K562 (cell line): ENCODE measurements around the gene PHF11. TPM values are rescaled to one million over a fixed set of nuclear protein-coding genes. Genes with fewer than 3 reads are reported as not detected.

Experiments used
- ATAC-seq: fragments of 200-7000 bp; cut with Tn5 transposase; 3 replicates; pipeline ENCODE4 v1.9.1; 2020; ENCODE audit warnings: moderate library complexity
- BruUV-seq: library from RNA; stranded (reverse); fragments of 400-500 nt; replicated peaks from 2 replicates; lab custom pipeline; 2021; lab: Mats Ljungman, UMichigan
- CTCF ChIA-PET: fragments of 300-600 bp; formaldehyde crosslinking; extraction: SDS; loops from one replicate; lab custom pipeline; 2021; ENCODE audit warnings: low intra/inter-chr PET ratio; lab: Yijun Ruan, JAX
- POLR2A ChIA-PET: fragments of 300-600, 350-650 bp; sonication (Branson Sonifier 250); formaldehyde crosslinking; extraction: SDS; loops from one replicate; lab custom pipeline; 2021; ENCODE audit warnings: antibody characterized with exemption, inconsistent platforms; lab: Yijun Ruan, JAX
- DNase-seq, 4 experiments: peaks; one replicate each; pipeline versions ENCODE4 v3.0.0 to v3.0.0-alpha.2; 2011 to 2018; ENCODE audit warnings: low spot score in 3 of 4, mixed read lengths in 3 of 4; ENCODE audit errors: extremely low read depth in 1 of 4
- FAIRE-seq: peaks from 2 replicates; lab custom pipeline; 2011; peaks lifted over from hg19 to GRCh38; lab: Jason Lieb, UNC
- H2AFZ ChIP-seq: 2 replicates; pipeline ENCODE4 v1.6.0; 2011; ENCODE audit warnings: low read depth, low read length, control low read depth, inconsistent platforms
- H3K27ac ChIP-seq: fragments of 200-600 bp; 3 replicates; pipeline ENCODE4 v1.8.0; 2011; ENCODE audit warnings: low read depth, mild to moderate bottlenecking, control low read depth, inconsistent platforms, low read length, moderate library complexity, mixed read lengths; ENCODE audit errors: extremely low read depth
- H3K27me3 ChIP-seq, 2 experiments: fragments of 300-600 bp in 1 of 2; 2 replicates in 1 of 2; 3 replicates in 1 of 2; pipeline versions ENCODE4 v1.6.0 to v1.8.0; 2011; ENCODE audit warnings: inconsistent platforms in 2 of 2, low read length in 2 of 2, mild to moderate bottlenecking in 1 of 2, mixed read lengths in 1 of 2, moderate library complexity in 1 of 2; ENCODE audit not compliant: control insufficient read depth in 2 of 2, insufficient read depth in 2 of 2
- H3K36me3 ChIP-seq: fragments of 300-600 bp; 3 replicates; pipeline ENCODE4 v1.8.0; 2011; ENCODE audit warnings: mild to moderate bottlenecking, low read length, inconsistent platforms; ENCODE audit not compliant: control insufficient read depth, insufficient read depth
- H3K4me1 ChIP-seq, 2 experiments: fragments of 200-600 bp in 1 of 2; replicated peaks in 1 of 2; 2 replicates in 1 of 2; 3 replicates in 1 of 2; pipeline versions ENCODE4 v1.5.1 to v1.8.0; 2011; ENCODE audit warnings: inconsistent platforms in 2 of 2, low read length in 2 of 2, mild to moderate bottlenecking in 1 of 2, mixed read lengths in 1 of 2, moderate library complexity in 1 of 2; ENCODE audit not compliant: control insufficient read depth in 2 of 2, insufficient read depth in 2 of 2
- H3K4me2 ChIP-seq: 2 replicates; pipeline ENCODE4 v1.6.1; 2011; ENCODE audit warnings: low read length, control low read depth, inconsistent platforms, mixed read lengths; ENCODE audit not compliant: insufficient read depth
- H3K4me3 ChIP-seq: fragments of 200-600 bp; sonication (generic), shearing (Covaris generic); 2 replicates; pipeline ENCODE4 v1.5.1; 2016; ENCODE audit warnings: control low read depth, inconsistent platforms
- H3K79me2 ChIP-seq: fragments of 200-600 bp; 3 replicates; pipeline ENCODE4 v1.8.0; 2011; ENCODE audit warnings: low read length, inconsistent platforms; ENCODE audit not compliant: control insufficient read depth, insufficient read depth
- H3K9ac ChIP-seq, 2 experiments: 2 replicates each; pipeline versions ENCODE4 v1.6.0 to v1.6.1; 2011; ENCODE audit warnings: low read depth in 2 of 2, low read length in 2 of 2, control low read depth in 1 of 2, inconsistent platforms in 1 of 2, mild to moderate bottlenecking in 1 of 2, mixed read lengths in 1 of 2; ENCODE audit not compliant: insufficient read depth in 1 of 2
- H3K9me1 ChIP-seq: one replicate; pipeline ENCODE4 v1.6.0; 2011; ENCODE audit warnings: inconsistent platforms, mild to moderate bottlenecking, low read length, moderate library complexity; ENCODE audit not compliant: control insufficient read depth, insufficient read depth
- H3K9me3 ChIP-seq: replicated peaks from 2 replicates; pipeline ENCODE4 v1.5.1; 2011; ENCODE audit warnings: low read depth, low read length, inconsistent platforms; ENCODE audit not compliant: control insufficient read depth, insufficient read depth
- H4K20me1 ChIP-seq: replicated peaks from 2 replicates; pipeline ENCODE4 v1.6.1; 2011; ENCODE audit warnings: low read length, inconsistent platforms, mixed read lengths; ENCODE audit not compliant: control insufficient read depth, insufficient read depth
- CAMTA2 ChIP-seq: fragments of 250-450 bp; sonication (Bioruptor Pico); conservative IDR thresholded peaks from 2 replicates; pipeline ENCODE4 v1.5.1; 2022
- CEBPZ ChIP-seq: fragments of 150-350 bp; IDR thresholded peaks from 2 replicates; pipeline ENCODE4 v1.6.1; 2014; ENCODE audit warnings: low read depth, mild to moderate bottlenecking, low read length, borderline replicate concordance
- GATAD2A ChIP-seq: fragments of 450-650 bp; IDR thresholded peaks from 2 replicates; pipeline ENCODE4 v1.6.1; 2017
- HCFC1 ChIP-seq: IDR thresholded peaks from 2 replicates; pipeline ENCODE4 v1.6.1; 2012; ENCODE audit warnings: low read depth, low read length, improper control_type of control experiment
- LCOR ChIP-seq: sonication (generic); formaldehyde crosslinking; IDR thresholded peaks from 2 replicates; pipeline ENCODE4 v1.8.0; 2022; ENCODE audit warnings: mild to moderate bottlenecking, missing genetic modification reagents
- NCOA2 ChIP-seq, 2 experiments: fragments of 450-650 bp; IDR thresholded peaks; 2 replicates each; pipeline ENCODE4 v1.6.1; 2018; ENCODE audit warnings: mild to moderate bottlenecking in 2 of 2, moderate library complexity in 1 of 2; ENCODE audit not compliant: partially characterized antibody in 2 of 2
- PRMT5 ChIP-seq: sonication (generic); formaldehyde crosslinking; IDR thresholded peaks from 2 replicates; pipeline ENCODE4 v1.5.0; 2020; ENCODE audit warnings: missing genetic modification reagents
- RBM17 ChIP-seq: fragments of 200-400 bp; formaldehyde crosslinking; IDR thresholded peaks from 2 replicates; pipeline ENCODE4 v1.6.1; 2017; ENCODE audit warnings: low read depth, mild to moderate bottlenecking, low read length, borderline replicate concordance
- ZMIZ1 ChIP-seq, 2 experiments: fragments of 150-350 bp in 1 of 2; IDR thresholded peaks; 2 replicates each; pipeline ENCODE4 v1.6.1; 2012 to 2016; ENCODE audit warnings: low read depth in 2 of 2, low read length in 2 of 2, mild to moderate bottlenecking in 1 of 2, moderate library complexity in 1 of 2
- WGBS: fragments of 100-300 bp; shearing (Covaris generic); methylation state at CpG from one replicate; pipeline ENCODE4 v1.1.6; 2016; ENCODE audit warnings: low coverage, mixed read lengths; ENCODE audit not compliant: insufficient coverage; ENCODE audit errors: missing lambda C conversion rate; 5-methylcytosine and 5-hydroxymethylcytosine counted together
- in situ Hi-C: fragments of 300-500 bp; cut with MboI; formaldehyde crosslinking; loops from 4 replicates; pipeline ENCODE4 v1.15.0; 2018; ENCODE audit warnings: inconsistent platforms, mixed read lengths
- intact Hi-C: fragments of 100-400 bp; cut with micrococcal nuclease; formaldehyde crosslinking; loops from 2 replicates; pipeline ENCODE4 v1.14.2; 2022
- polyA plus RNA-seq, 8 experiments: library from polyadenylated mRNA; depleted of rRNA in 4 of 8; stranded (reverse) in 5 of 8; unstranded in 3 of 8; fragments of >200 nt; fragmentation: Nextera tagmentation in 2 of 8; fragmentation: Illumina TruSeq in 1 of 8; extraction: Ambion mirVana in 2 of 8; extraction: Trizol in 1 of 8; gene quantifications; 2 replicates each; pipeline versions ENCODE4 v1.2.1 to v1.2.3, GENCODE V29; 2011 to 2014; ENCODE audit warnings: inconsistent platforms in 1 of 8, missing spikeins in 1 of 8
- total RNA-seq, 7 experiments: library from RNA; depleted of rRNA in 6 of 7; stranded (reverse); fragments of >200 nt in 6 of 7; fragmentation: Illumina TruSeq in 2 of 7; extraction: Trizol in 2 of 7; gene quantifications; 2 replicates each; pipeline versions ENCODE4 v1.2.1 to v1.2.3, GENCODE V29; 2011 to 2021; ENCODE audit warnings: low replicate concordance in 1 of 7

The PHF11 gene
- total and polyA plus RNA-seq, 9 of the 15 experiments (the other 6 are each of a cell fraction or from before 2014, with no cell fraction given): 1.9 to 7.0 (median 5.3) TPM

DNA sequence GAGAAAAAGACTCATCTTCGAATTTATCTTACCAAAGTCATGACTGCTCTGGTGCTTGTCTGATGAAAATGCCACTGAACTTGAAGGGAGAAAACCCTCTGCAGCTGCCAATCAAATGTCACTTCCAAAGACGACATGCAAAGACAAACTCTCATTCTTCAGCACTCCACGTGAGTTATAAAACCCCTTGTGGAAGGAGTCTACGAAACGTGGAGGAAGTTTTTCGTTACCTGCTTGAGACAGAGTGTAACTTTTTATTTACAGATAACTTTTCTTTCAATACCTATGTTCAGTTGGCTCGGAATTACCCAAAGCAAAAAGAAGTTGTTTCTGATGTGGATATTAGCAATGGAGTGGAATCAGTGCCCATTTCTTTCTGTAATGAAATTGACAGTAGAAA lies 19.2 kb upstream of the PHF11 start:
- FAIRE-seq (no peak), ATAC-seq (no peak), DNase-seq (no peak)
- H3K4me1 ChIP-seq: no peaks in the 10 kb centered on the region
- CTCF ChIA-PET: no interaction called here
- intact Hi-C loops (no loop called here), in situ Hi-C loops (no loop called here)
- no peak overlapping the region for H3K9ac ChIP-seq
- no peak overlapping the region for H3K4me3 ChIP-seq
- POLR2A ChIA-PET: no interaction called here
- no peak overlapping the region for H2AFZ ChIP-seq
- no peaks in the 10 kb centered on the region for H4K20me1 ChIP-seq
- H3K4me2 ChIP-seq: no peak overlapping the region
- BruUV-seq: no TSS peak
- H3K79me2 ChIP-seq: no peaks in the 10 kb centered on the region
- H3K27ac ChIP-seq: no peak overlapping the region
- WGBS: 82% methylated on average over 7 of the region's 7 CpGs
- H3K36me3 ChIP-seq: peaks cover 37% of the 10 kb centered on the region; the same call in 1 of the 3 replicates
- no peaks in the 10 kb centered on the region for H3K27me3 ChIP-seq
- TF ChIP-seq PRMT5 (no peak), RBM17 (no peak), ZMIZ1 (IDR thresholded peaks at IDR 0.05; ENCODE audit: low read depth in 2 of 2, low read length in 2 of 2) (no peak), CAMTA2 (CRISPR knock-in tag) (no peak), HCFC1 (no peak), CEBPZ (no peak), LCOR (CRISPR knock-in tag) (no peak), NCOA2 (IDR thresholded peaks at IDR 0.05; ENCODE audit: partially characterized antibody in 2 of 2) (no peak), GATAD2A (no peak)
- H3K9me3 ChIP-seq: no peaks in the 10 kb centered on the region
- H3K9me1 ChIP-seq: no peaks in the 10 kb centered on the region
